Psoas muscle (tissue), 8 donors: Measurements from ENCODE around the gene EBF3. TPM values are rescaled to one million over a fixed set of nuclear protein-coding genes. Genes with fewer than 3 reads are reported as not detected.

Experiments used
- ATAC-seq, 4 donors: fragments of 200-7000 bp; cut with Tn5 transposase; one replicate each; pipeline ENCODE4 v1.9.1; 2020; ENCODE audit warnings: moderate library complexity in 3 of 4, mild to moderate bottlenecking in 2 of 4
- DNase-seq, 2 donors: peaks; one replicate each; pipeline ENCODE4 v3.0.0-alpha.2; 2020
- H3K27ac ChIP-seq: fragments of 200-600 bp; one replicate; pipeline ENCODE4 v1.8.0; 2022
- H3K27me3 ChIP-seq, 3 donors: fragments of 200-600 bp in 1 of 3; one replicate each; pipeline versions ENCODE4 v1.6.1 to v1.8.0; 2013 to 2022; ENCODE audit warnings: low read length in 2 of 3, mild to moderate bottlenecking in 2 of 3, moderate library complexity in 1 of 3; ENCODE audit not compliant: insufficient read depth in 3 of 3
- H3K36me3 ChIP-seq, 2 donors: fragments of 200-600 bp in 1 of 2; one replicate each; pipeline versions ENCODE4 v1.6.1 to v1.8.0; 2013 to 2022; ENCODE audit warnings: low read depth in 1 of 2, mild to moderate bottlenecking in 1 of 2, moderate library complexity in 1 of 2; ENCODE audit not compliant: insufficient read depth in 1 of 2
- H3K4me1 ChIP-seq: fragments of 200-600 bp; one replicate; pipeline ENCODE4 v1.8.0; 2022
- H3K4me3 ChIP-seq: fragments of 200-600 bp; one replicate; pipeline ENCODE4 v1.8.0; 2022; ENCODE audit warnings: mild to moderate bottlenecking
- H3K9me3 ChIP-seq: fragments of 200-600 bp; one replicate; pipeline ENCODE4 v1.8.0; 2022
- WGBS, 3 donors: extraction: QIAGEN DNeasy Blood & Tissue Kit; methylation state at CpG; one replicate each; pipeline versions ENCODE4 v1.1.6 to v1.1.7; 2013; 5-methylcytosine and 5-hydroxymethylcytosine counted together
- intact Hi-C, 2 donors: fragments of 100-400 bp; cut with DNase I; formaldehyde crosslinking; loops; one replicate each; pipeline versions ENCODE4 v1.11.0 to v1.14.2; 2022
- polyA plus RNA-seq, 3 donors: library from polyadenylated mRNA; stranded (reverse); fragments of 200-250 nt; gene quantifications; one replicate each; pipeline ENCODE4 v1.2.3, GENCODE V29; 2013
- total RNA-seq, 4 donors: library from RNA; stranded (reverse); fragmentation: NEBNext Ultra II Directional in 2 of 4; extraction: Animal tissue kit (Norgen Biotek cat#: 25700) in 2 of 4; gene quantifications; one replicate each; pipeline versions ENCODE4 v1.2.1 to v1.2.4, GENCODE V29; 2021 to 2023
- TF ChIP-seq, protein P1 (sequence below): fragments of 200-600 bp; IDR thresholded peaks from one replicate; pipeline ENCODE4 v1.8.0; 2022; ENCODE audit warnings: antibody characterized with exemption
- donor health status: healthy with polysubstance abuse.
- donor health status: DM: no; HTN: no; CAD: no; lungs with moderate emphysema.
- donor health status: Bipolar disorder and iron deficiency.
- donor health status: healthy.
- donor health status: DM: yes; HTN: yes; CAD: no.
- donor health status: DM: no; HTN: no; CAD: no.
- donor health status: DM: no; HTN: no; CAD: no.
- donor health status: DM: yes; HTN: yes; CAD: no.

Gene EBF3
- total and polyA plus RNA-seq, 7 donors, result 3.2 to 10.1 (median 5.2) TPM

DNA sequence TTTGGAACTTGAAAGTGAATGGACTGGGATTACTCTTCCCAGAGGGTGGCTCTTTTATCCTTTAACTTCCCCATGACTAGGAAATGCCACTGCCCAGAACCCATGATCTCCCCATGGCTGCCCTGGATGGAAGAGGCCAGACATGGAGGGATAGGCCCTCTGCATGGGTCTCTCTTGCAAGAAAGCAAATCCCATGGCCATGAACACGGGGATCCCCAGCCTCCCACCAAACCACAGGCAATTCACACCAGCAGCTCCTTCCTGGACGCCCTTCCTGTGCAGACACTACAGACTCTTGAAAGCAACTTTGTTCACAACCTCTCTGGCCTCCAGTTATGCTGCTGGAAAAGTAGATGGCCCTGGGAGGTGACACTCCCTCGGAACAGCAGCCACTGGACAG, 55.0 kb downstream of the EBF3 start:
- ATAC-seq (no peak), DNase-seq (no peak)
- WGBS, 3 donors, result 81 to 90% (median 87%) methylated on average over 3 of the region's 3 CpGs
- TF ChIP-seq, protein P1, sequence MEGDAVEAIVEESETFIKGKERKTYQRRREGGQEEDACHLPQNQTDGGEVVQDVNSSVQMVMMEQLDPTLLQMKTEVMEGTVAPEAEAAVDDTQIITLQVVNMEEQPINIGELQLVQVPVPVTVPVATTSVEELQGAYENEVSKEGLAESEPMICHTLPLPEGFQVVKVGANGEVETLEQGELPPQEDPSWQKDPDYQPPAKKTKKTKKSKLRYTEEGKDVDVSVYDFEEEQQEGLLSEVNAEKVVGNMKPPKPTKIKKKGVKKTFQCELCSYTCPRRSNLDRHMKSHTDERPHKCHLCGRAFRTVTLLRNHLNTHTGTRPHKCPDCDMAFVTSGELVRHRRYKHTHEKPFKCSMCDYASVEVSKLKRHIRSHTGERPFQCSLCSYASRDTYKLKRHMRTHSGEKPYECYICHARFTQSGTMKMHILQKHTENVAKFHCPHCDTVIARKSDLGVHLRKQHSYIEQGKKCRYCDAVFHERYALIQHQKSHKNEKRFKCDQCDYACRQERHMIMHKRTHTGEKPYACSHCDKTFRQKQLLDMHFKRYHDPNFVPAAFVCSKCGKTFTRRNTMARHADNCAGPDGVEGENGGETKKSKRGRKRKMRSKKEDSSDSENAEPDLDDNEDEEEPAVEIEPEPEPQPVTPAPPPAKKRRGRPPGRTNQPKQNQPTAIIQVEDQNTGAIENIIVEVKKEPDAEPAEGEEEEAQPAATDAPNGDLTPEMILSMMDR, result no peak
- Histone ChIP-seq H3K4me1 (peaks cover 3% of the 10 kb centered on the region), H3K4me3 (no peak overlapping the region), H3K9me3 (no peaks in the 10 kb centered on the region), H3K27me3 (no peaks in the 10 kb centered on the region), H3K27ac (no peak overlapping the region), H3K36me3 (no peaks in the 10 kb centered on the region)
- intact Hi-C loops, result no loop called here

DNA sequence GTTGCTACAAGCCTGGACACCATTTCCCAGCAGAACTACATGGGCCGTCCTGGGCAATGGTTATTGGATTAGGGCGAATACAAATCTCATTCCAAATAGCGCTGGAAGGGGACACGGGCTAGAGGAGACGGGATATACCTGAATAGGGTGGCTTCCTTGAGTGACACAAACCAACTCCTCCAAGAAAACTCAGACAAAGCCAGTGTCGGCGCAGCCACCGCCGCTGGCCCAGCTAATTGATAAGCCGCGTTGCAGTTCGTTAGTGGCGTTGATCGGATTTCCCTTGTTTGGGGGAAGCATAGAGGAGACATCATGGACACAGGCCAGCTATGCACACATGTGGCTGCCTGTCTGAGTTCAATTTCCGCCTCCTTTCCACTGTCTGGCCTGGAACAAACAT, 55.7 kb downstream of the EBF3 start:
- Histone ChIP-seq H3K4me3 (no peak overlapping the region), H3K4me1 (peaks cover 3% of the 10 kb centered on the region), H3K36me3 (no peaks in the 10 kb centered on the region), H3K9me3 (no peaks in the 10 kb centered on the region), H3K27ac (no peak overlapping the region), H3K27me3 (no peaks in the 10 kb centered on the region)
- 64 to 79% (median 70%) methylated on average over 15 of the region's 15 CpGs for WGBS, 3 donors
- DNase-seq (peak in 1 of 2 donors; percentile 39), ATAC-seq (no peak)
- TF ChIP-seq, protein P1, result no peak
- intact Hi-C loops, result no loop called here

DNA sequence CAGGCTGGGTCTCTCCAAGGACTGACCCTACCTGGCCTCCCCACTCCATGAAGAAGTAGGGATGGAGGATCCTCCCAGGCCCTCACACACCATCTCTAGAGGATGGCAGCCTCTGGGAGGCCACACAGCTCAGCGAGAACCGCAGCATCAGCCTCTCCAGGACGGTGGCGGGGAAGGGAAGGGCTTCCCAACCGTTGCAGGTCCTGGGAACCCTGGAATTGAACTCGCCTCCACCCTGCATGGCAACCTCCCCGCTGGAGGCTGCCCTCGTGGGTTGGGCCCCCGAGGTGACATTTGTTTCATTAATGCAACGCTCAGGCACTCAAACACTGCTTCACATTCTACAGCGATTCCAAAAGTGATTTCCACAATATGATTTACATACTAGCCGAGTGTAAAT, 58.5 kb downstream of the EBF3 start:
- Histone ChIP-seq H3K4me3 (no peak overlapping the region), H3K27me3 (no peaks in the 10 kb centered on the region), H3K4me1 (peaks cover 3% of the 10 kb centered on the region), H3K9me3 (no peaks in the 10 kb centered on the region), H3K27ac (no peak overlapping the region), H3K36me3 (no peaks in the 10 kb centered on the region)
- WGBS, 3 donors, result 86 to 91% (median 90%) methylated on average over 12 of the region's 12 CpGs
- ATAC-seq, result no peak
- TF ChIP-seq, protein P1, result no peak
- DNase-seq, result peak in 1 of 2 donors; percentile 37
- intact Hi-C loops, result no loop called here

DNA sequence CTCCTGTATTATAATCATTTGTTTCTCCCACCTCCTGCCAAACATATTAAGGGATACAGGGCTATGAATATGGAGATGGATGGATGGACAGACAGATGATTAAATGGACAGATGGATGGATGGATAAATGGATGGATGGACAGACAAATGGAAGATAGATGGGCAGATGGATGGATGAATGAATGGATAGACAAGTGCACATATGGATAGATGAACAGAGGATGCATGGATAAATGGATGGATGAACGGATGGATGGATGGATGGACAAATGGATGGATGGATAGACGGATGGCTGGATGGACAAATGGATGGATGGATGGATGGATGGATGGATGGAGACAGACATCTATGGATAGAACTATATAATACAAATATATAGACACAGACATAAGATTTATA, 59.8 kb downstream of the EBF3 start:
- TF ChIP-seq, protein P1, result no peak
- 93 to 100% (median 94%) methylated on average over 2 of the region's 2 CpGs for WGBS, 3 donors
- no peaks in the 10 kb centered on the region for H3K9me3 ChIP-seq
- no peaks in the 10 kb centered on the region for H3K27me3 ChIP-seq
- H3K4me3 ChIP-seq, result no peak overlapping the region
- intact Hi-C loops, result no loop called here
- H3K36me3 ChIP-seq, result no peaks in the 10 kb centered on the region
- DNase-seq, result no peak
- no peak overlapping the region for H3K27ac ChIP-seq
- H3K4me1 ChIP-seq, result peaks cover 3% of the 10 kb centered on the region
- no peak for ATAC-seq

GRCh38 chr10:129901389-129902006, 62.6 kb downstream of the EBF3 start:
- H3K9me3 ChIP-seq, result no peaks in the 10 kb centered on the region
- DNase-seq (no peak), ATAC-seq (no peak)
- no peak overlapping the region for H3K27ac ChIP-seq
- TF ChIP-seq, protein P1, result no peak
- peaks cover under 1% of the 10 kb centered on the region for H3K4me1 ChIP-seq
- intact Hi-C loops, result no loop called here
- H3K27me3 ChIP-seq, result no peaks in the 10 kb centered on the region
- H3K36me3 ChIP-seq, result no peaks in the 10 kb centered on the region
- H3K4me3 ChIP-seq, result no peak overlapping the region
- WGBS, 3 donors, result 81 to 88% (median 86%) methylated on average over 15 of the region's 15 CpGs
